HepG2 (cell line): ENCODE results near the gene NFX1. TPM values are rescaled to one million over a fixed set of nuclear protein-coding genes. Genes with fewer than 3 reads are reported as not detected.

Experiments used
- BCL3 ChIP-seq: sonication (generic); formaldehyde crosslinking; IDR thresholded peaks from 2 replicates; pipeline ENCODE4 v1.5.1; 2020; ENCODE audit warnings: mild to moderate bottlenecking, missing genetic modification reagents, moderate library complexity
- DDIT3 ChIP-seq: sonication (generic); formaldehyde crosslinking; IDR thresholded peaks from 2 replicates; pipeline ENCODE4 v1.4.0; 2020; ENCODE audit warnings: mild to moderate bottlenecking, missing genetic modification reagents
- ERF ChIP-seq: IDR thresholded peaks from 2 replicates; pipeline ENCODE4 v1.6.1; 2018; ENCODE audit warnings: missing biosample characterization, missing genetic modification reagents
- FOXA3 ChIP-seq: IDR thresholded peaks from 2 replicates; pipeline ENCODE4 v1.6.1; 2016; ENCODE audit warnings: missing genetic modification reagents, missing compliant biosample characterization
- HMG20A ChIP-seq: IDR thresholded peaks from 2 replicates; pipeline ENCODE4 v1.6.1; 2016; ENCODE audit warnings: borderline replicate concordance
- KDM6A ChIP-seq: IDR thresholded peaks from 2 replicates; pipeline ENCODE4 v1.6.1; 2016; ENCODE audit warnings: low read depth
- NCOA5 ChIP-seq: sonication (generic); formaldehyde crosslinking; IDR thresholded peaks from 2 replicates; pipeline ENCODE4 v1.4.0; 2020; ENCODE audit warnings: missing genetic modification reagents
- NRL ChIP-seq: sonication (generic); formaldehyde crosslinking; IDR thresholded peaks from 2 replicates; pipeline ENCODE4 v1.5.0; 2020; ENCODE audit warnings: missing genetic modification reagents, mild to moderate bottlenecking, moderate library complexity, borderline replicate concordance
- RFXAP ChIP-seq: sonication (generic); formaldehyde crosslinking; IDR thresholded peaks from 2 replicates; pipeline ENCODE4 v1.4.0; 2020; ENCODE audit warnings: missing genetic modification reagents, borderline replicate concordance
- SRY ChIP-seq: sonication (generic); formaldehyde crosslinking; IDR thresholded peaks from 2 replicates; pipeline ENCODE4 v1.8.0; 2022; ENCODE audit warnings: mild to moderate bottlenecking, missing genetic modification reagents
- ZBTB3 ChIP-seq: sonication (generic); formaldehyde crosslinking; IDR thresholded peaks from 2 replicates; pipeline ENCODE4 v1.4.0; 2020; ENCODE audit warnings: low read depth, mild to moderate bottlenecking, moderate library complexity, missing genetic modification reagents, borderline replicate concordance
- ZFAT ChIP-seq: sonication (generic); formaldehyde crosslinking; conservative IDR thresholded peaks from 2 replicates; pipeline ENCODE4 v1.8.1; 2023; ENCODE audit warnings: missing genetic modification reagents, inconsistent platforms
- ZNF143 ChIP-seq: sonication (generic); formaldehyde crosslinking; IDR thresholded peaks from 2 replicates; pipeline ENCODE4 v1.4.0; 2020; ENCODE audit warnings: missing genetic modification reagents
- ZNF232 ChIP-seq: sonication (generic); formaldehyde crosslinking; IDR thresholded peaks from 2 replicates; pipeline ENCODE4 v1.4.0; 2020; ENCODE audit warnings: missing genetic modification reagents, borderline replicate concordance
- ZNF235 ChIP-seq: sonication (generic); formaldehyde crosslinking; IDR thresholded peaks from 2 replicates; pipeline ENCODE4 v1.8.1; 2023; ENCODE audit warnings: mild to moderate bottlenecking, missing genetic modification reagents, borderline replicate concordance
- ZNF546 ChIP-seq: sonication (generic); formaldehyde crosslinking; conservative IDR thresholded peaks from 2 replicates; pipeline ENCODE4 v1.8.1; 2023; ENCODE audit warnings: mild to moderate bottlenecking, missing genetic modification reagents
- ZNF720 ChIP-seq: sonication (generic); formaldehyde crosslinking; IDR thresholded peaks from 2 replicates; pipeline ENCODE4 v1.4.0; 2020; ENCODE audit warnings: missing genetic modification reagents
- ZNF761 ChIP-seq: sonication (generic); formaldehyde crosslinking; conservative IDR thresholded peaks from 2 replicates; pipeline ENCODE4 v1.4.0; 2020; ENCODE audit warnings: mild to moderate bottlenecking, missing genetic modification reagents
- ZSCAN20 ChIP-seq: sonication (generic); formaldehyde crosslinking; IDR thresholded peaks from 2 replicates; pipeline ENCODE4 v1.4.0; 2020; ENCODE audit warnings: missing genetic modification reagents, mild to moderate bottlenecking, borderline replicate concordance
- ZSCAN29 ChIP-seq: sonication (generic); formaldehyde crosslinking; conservative IDR thresholded peaks from 2 replicates; pipeline ENCODE4 v1.4.0; 2020; ENCODE audit warnings: mild to moderate bottlenecking, missing genetic modification reagents
- ZSCAN5A ChIP-seq: sonication (generic); formaldehyde crosslinking; IDR thresholded peaks from 2 replicates; pipeline ENCODE4 v1.8.0; 2022; ENCODE audit warnings: mild to moderate bottlenecking, missing genetic modification reagents, borderline replicate concordance
- polyA plus RNA-seq, 8 experiments: library from polyadenylated mRNA; depleted of rRNA in 3 of 8; stranded (reverse) in 7 of 8; unstranded in 1 of 8; fragments of >200 nt; fragmentation: Illumina TruSeq in 4 of 8; extraction: Trizol in 4 of 8; gene quantifications; 2 replicates each; pipeline versions ENCODE4 v1.2.1 to v1.2.3, GENCODE V29; 2011 to 2016; ENCODE audit warnings: low read depth in 4 of 8, missing spikeins in 1 of 8, mixed read lengths in 1 of 8; ENCODE audit not compliant: insufficient read depth in 1 of 8
- total RNA-seq, 5 experiments: library from RNA; depleted of rRNA; stranded (reverse); fragments of >200 nt; fragmentation: Illumina TruSeq; extraction: Trizol; gene quantifications; 2 replicates each; pipeline ENCODE4 v1.2.3, GENCODE V29; 2016; ENCODE audit warnings: low read depth in 1 of 5
- TF ChIP-seq, protein P1 (sequence below): sonication (generic); formaldehyde crosslinking; IDR thresholded peaks from 2 replicates; pipeline ENCODE4 v1.8.1; 2023; ENCODE audit warnings: mild to moderate bottlenecking, missing genetic modification reagents
- TF ChIP-seq, protein P2 (sequence below): sonication (generic); formaldehyde crosslinking; IDR thresholded peaks from 2 replicates; pipeline ENCODE4 v1.4.0; 2020; ENCODE audit warnings: mild to moderate bottlenecking, missing genetic modification reagents

Gene NFX1
- total and polyA plus RNA-seq, 2 of the 13 experiments (the other 11 are each of a cell fraction or from before 2014, with no cell fraction given): 23.9 to 27.5 TPM

- TF ChIP-seq, protein P1, sequence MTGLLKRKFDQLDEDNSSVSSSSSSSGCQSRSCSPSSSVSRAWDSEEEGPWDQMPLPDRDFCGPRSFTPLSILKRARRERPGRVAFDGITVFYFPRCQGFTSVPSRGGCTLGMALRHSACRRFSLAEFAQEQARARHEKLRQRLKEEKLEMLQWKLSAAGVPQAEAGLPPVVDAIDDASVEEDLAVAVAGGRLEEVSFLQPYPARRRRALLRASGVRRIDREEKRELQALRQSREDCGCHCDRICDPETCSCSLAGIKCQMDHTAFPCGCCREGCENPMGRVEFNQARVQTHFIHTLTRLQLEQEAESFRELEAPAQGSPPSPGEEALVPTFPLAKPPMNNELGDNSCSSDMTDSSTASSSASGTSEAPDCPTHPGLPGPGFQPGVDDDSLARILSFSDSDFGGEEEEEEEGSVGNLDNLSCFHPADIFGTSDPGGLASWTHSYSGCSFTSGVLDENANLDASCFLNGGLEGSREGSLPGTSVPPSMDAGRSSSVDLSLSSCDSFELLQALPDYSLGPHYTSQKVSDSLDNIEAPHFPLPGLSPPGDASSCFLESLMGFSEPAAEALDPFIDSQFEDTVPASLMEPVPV (CRISPR knock-in tag): no peak
- TF ChIP-seq RFXAP (CRISPR knock-in tag) (no peak), BCL3 (CRISPR knock-in tag) (no peak), DDIT3 (no peak), NRL (CRISPR knock-in tag) (no peak), NCOA5 (CRISPR knock-in tag) (no peak), ZNF235 (CRISPR knock-in tag) (no peak), SRY (CRISPR knock-in tag) (no peak), KDM6A (peak; percentile 74; the same call in 1 of the 2 replicates), ZSCAN5A (no peak; the same call in 1 of the 2 replicates), ZNF720 (CRISPR knock-in tag) (no peak), ZNF761 (CRISPR knock-in tag) (no peak), ZNF232 (CRISPR knock-in tag) (no peak), ZFAT (CRISPR knock-in tag) (no peak), ZNF143 (CRISPR knock-in tag) (no peak), FOXA3 (CRISPR knock-in tag) (peak; percentile 92), ZBTB3 (CRISPR knock-in tag) (no peak), ERF (no peak), ZNF546 (no peak), ZSCAN20 (CRISPR knock-in tag) (no peak), ZSCAN29 (0 out of 2 replicates have a peak, but pooled peaks have one; percentile 37), HMG20A (CRISPR knock-in tag) (peak; percentile 47; the same call in 1 of the 2 replicates)
- TF ChIP-seq, protein P2, sequence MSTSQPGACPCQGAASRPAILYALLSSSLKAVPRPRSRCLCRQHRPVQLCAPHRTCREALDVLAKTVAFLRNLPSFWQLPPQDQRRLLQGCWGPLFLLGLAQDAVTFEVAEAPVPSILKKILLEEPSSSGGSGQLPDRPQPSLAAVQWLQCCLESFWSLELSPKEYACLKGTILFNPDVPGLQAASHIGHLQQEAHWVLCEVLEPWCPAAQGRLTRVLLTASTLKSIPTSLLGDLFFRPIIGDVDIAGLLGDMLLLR: no peak
These were observed 3.5 kb downstream of the NFX1 start (continued) for GRCh38 chr9:33293782-33294181.
